ENCODE measurements around the gene SRPK2.

The SRPK2 gene

DNA sequence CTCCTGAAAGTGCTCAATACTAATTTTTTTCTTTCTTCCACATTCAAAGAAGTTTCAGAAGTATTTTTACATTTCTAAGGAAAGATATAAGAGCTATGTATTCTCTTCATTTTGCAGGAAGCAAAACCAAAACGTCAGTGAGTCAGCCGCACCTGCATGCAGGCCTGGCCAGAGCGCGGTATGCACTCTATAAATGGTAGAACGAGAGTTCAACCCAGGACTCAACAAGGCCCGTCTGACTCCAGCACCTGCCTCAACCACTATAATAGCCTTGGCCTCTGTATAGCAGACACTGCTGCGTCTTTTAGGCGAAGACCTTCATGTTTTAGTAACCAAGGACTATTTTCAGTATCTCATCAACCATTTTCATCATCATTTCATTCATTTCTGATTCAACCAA, 261.5 kb downstream of the SRPK2 start:
- no peak for DNase-seq

GRCh38 chr7:105126436-105126975, 262.2 kb downstream of the SRPK2 start:
- no peak for DNase-seq

DNA sequence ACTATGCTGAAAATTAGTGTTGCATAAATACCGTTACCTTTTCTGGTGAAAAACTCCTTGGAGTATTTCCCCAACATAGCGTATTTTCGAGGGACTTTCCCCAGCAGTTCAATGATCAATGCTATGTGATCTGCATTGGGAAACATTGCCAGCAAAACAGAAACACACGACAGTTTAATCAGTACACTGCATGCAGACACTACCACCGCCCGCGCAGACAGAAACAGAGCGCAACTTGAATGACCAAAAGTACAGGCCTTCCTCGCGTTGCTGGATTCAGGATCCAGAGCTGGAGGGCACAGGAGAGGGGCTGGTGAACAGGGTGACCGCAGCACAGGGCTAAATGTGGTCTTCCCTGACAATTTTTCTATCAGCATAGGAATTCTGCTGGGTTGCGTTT, 263.0 kb downstream of the SRPK2 start:
- no peak for DNase-seq

DNA sequence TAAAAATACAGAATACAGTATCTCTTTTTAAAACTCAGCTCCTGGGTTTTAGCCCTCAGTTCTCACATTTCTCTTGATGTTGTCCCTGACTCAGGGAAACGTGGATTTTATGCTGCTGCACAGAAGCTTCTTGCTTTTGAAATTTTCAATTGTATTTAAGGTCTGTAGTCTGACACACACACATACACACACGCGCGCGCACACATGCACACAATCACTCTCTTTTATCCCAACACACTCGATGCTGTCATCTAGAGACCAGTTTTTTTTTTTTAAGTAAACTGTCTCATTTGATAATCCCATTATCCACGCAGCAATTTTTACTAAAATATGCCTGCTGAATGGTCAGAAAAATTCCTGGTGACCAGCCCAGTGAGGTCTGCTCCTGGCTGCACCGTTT, 266.1 kb downstream of the SRPK2 start:
- DNase-seq = peak; percentile 56

DNA sequence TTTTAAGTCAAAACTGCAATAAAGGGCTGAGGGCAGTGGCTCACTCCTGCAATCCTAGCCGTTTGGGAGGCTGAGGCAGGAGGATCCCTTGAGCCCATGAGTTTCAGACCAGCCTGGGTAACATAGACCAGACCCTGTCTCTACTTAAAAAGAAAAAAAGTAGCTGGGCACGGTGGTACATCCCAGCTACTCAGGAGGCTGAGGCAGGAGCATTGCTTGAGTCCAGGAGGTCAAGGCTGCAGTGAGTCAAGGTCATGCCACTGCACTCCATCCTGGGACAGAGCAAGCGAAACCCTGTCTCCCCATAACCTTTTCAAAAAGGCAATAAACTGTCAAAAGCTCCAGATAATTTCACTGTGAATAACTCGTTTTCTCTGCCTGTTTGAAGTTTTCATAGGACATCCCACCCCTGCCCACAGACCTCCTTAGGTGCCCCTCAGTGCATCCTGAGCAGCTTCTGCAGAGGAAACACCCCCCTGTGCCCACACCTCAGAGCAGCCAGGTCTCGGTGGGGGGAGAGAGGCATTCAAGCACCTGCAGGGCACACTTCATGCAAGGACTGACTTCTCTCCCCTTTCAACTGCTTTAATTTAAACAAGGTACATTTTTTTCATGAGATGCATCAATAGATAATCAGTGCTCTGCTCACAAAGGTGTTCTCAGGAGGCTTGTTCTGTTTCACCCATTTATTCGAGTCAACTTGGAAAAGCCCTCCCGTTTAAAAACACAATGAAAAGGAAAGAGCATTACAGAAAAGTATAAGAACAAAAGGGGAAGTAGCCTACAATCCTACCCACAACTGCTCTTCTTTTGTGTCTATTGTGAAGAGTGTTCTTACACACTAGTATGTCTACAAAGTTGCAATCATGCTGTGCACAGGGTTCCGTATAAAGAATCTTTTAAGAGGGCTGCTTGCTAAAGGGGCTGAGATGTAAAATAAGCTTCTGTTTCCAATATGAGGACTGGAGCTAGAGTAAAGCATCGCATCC, 269.8 kb downstream of the SRPK2 start:
- DNase-seq = no peak

DNA sequence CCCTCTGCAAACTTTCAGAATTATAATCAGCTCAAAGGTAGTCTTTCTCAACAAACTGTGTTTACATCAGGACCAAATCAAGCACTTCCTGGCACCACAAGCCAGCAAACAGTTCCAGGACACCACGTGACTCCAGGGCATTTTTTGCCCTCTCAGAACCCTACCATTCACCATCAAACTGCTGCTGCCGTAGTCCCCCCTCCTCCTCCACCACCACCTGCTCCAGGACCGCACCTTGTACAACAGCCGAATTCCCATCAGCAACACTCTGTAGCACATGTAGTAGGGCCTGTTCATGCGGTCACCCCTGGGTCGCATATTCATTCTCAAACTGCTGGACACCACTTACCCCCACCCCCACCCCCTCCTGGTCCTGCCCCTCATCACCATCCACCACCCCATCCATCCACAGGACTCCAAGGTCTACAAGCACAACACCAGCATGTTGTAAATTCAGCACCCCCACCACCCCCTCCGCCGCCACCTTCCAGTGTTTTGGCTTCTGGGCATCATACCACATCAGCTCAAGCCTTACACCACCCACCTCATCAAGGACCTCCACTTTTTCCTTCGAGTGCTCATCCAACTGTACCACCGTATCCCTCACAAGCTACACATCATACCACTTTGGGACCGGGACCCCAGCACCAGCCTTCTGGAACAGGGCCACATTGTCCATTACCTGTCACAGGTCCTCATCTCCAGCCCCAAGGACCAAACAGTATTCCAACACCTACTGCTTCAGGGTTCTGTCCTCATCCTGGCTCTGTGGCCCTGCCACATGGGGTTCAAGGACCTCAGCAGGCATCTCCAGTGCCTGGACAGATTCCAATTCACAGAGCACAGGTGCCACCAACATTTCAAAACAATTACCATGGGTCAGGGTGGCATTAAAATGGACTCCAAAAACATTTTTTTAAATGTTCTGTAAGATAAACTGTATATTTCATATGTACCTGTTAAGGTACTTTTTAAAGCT, 276.0 kb downstream of the SRPK2 start:
- no peak for DNase-seq

GRCh38 chr7:105107458-105107857, 281.3 kb downstream of the SRPK2 start:
- no peak for DNase-seq

- DNase-seq = no peak
Observed at GRCh38 chr7:105106473-105106872, 282.2 kb downstream of the SRPK2 start.

- DNase-seq = no peak
Observed at GRCh38 chr7:105105579-105105978, 283.1 kb downstream of the SRPK2 start.

GRCh38 chr7:105102557-105103352, 286.0 kb downstream of the SRPK2 start:
- no peak for DNase-seq

GRCh38 chr7:105101864-105102263, 286.9 kb downstream of the SRPK2 start:
- DNase-seq = no peak

DNA sequence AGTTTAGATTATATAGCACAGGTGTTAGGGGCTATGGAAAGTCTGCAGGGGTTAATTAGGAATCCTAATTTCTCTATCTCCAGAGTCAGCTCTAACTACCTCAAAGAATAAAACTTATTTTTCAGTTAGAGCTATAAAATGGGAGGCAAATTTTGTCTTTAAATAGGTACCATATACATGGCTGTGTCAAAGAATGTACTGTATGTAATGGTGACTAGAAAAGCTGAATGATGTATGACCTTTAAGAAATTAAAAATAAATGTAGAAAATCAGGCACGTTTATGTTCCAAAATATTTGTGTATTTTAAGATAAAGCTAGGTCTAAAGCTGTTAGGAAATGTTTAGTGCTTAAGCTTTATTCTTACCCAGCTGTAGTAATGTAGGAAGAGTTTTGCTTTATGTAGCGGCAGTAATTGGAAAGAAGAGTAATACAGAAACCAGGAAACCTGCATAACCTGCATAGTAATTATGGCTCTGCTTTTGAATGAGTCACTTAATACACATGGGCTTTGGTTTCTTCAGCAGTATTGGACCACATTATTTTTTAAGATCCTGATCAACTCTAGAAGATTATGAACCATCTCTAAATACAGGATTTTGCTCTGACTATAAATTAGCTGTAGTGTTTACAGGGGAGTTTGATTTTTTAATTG, 289.7 kb downstream of the SRPK2 start:
- DNase-seq = no peak

- DNase-seq = no peak
Observed at GRCh38 chr7:105097619-105098018, 291.1 kb downstream of the SRPK2 start.

DNA sequence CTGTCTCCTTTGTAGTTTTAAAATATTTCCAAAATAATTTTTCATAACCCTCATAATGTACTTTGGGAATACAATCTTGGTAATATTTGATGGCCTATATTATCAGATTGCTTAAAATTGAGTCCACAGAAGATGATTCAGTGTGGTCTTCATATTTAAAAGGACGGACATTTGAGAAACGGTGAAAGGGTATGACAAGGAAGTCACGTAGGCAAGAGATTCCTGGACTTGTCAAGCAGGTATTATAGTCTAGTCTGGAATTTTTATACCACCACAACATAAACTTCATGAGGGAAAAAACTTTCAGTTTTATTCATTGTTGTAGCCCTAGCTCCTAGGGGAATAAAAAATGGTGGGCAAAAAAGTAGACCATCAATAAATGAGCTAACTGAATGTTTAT, 292.4 kb downstream of the SRPK2 start:
- no peak for DNase-seq

- no peak for DNase-seq
Observed at GRCh38 chr7:105094966-105095365, 293.8 kb downstream of the SRPK2 start.

DNA sequence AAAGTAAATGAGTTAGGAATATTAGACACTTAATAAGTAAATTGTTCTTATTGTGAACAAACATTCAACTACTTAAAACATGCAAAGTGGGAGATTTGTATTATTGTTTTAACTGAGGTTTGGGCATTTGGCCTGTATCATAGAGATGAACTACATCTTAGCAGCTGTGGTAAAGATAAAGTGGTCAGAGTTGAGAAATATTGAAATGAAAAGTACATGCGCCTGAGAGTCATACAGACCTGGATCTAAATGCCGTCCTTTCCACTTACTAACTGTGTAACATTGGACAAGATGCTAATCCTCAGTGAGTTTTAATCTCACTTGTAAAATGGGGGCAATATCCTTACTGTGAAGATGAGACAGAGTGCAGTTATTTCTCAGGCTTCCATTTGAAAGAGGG, 300.3 kb downstream of the SRPK2 start:
- DNase-seq = no peak

DNA sequence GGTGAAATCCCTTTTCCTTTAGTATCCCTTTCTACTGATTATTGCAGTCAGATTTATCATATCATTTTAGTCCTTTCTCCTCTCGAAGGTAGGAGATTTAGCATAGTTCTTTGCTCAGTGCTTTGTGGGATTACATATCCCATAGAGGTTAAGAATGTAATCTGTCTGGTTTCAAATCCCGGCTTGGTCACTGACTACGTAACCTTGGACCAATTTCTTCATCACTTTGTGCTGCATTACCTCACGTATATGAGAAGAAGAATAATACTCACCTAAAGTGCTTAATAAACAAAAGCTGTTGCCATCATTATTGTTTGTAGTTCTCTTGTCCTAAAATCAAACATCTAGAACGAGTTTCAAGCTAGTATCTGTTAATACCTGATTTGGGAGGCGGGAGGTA, 300.7 kb downstream of the SRPK2 start:
- DNase-seq = no peak

GRCh38 chr7:105086850-105087249, 301.9 kb downstream of the SRPK2 start:
- DNase-seq = no peak

DNA sequence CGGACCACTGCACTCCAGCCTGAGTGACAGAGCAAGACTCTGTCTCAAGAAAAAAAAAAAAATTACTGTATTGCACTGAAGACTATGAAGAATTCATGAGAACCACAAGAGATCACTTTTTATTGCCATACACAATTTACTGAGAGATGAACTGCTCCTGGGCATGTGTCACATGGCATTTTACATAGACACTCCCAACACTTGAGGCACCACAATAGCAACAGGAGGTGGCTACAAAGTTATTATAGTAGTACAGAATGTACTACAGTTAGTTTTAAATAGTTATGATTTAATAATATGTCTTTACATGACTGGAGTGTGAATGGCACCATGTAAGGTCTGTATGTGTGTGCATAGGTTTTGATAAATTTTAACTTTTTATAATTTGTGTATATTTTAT, 304.1 kb downstream of the SRPK2 start:
- DNase-seq = no peak

GRCh38 chr7:105079348-105079747, 309.4 kb downstream of the SRPK2 start:
- no peak for DNase-seq

DNA sequence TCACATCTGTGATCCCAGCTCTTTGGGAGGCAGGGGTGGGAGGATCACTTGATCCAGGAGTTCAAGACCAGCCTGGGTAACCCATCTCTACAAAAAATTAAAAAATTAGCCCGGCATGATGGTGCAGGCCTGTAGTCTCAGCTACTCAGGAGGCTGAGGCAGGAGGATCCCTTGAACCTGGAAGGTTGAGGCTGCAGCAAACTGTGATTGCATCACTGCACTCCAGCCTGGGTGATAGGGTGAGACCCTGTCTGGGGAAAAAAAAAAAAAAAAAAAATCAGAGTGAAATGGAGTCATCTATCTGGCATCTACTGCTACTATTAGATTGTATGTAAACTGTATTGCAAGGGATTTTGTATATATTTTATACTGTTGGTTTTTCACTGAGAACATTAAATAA, 315.6 kb downstream of the SRPK2 start:
- DNase-seq = no peak

- DNase-seq = no peak
Observed at GRCh38 chr7:105068886-105069285, 319.8 kb downstream of the SRPK2 start.
